Esophagus muscularis mucosa (tissue), 4 donors: ENCODE data around the gene ALOX15B. TPM values are rescaled to one million over a fixed set of nuclear protein-coding genes. Genes with fewer than 3 reads are reported as not detected.

Experiments
- DNase-seq: peaks from one replicate; pipeline ENCODE4 v3.0.0-alpha.2; 2017; ENCODE audit errors: extremely low spot score
- H3K27ac ChIP-seq, 4 donors: fragments of 200-600 bp; sonication (generic); replicated peaks in 1 of 4; 1 replicate in 3 of 4; 2 replicates in 1 of 4; pipeline ENCODE4 v1.5.1; 2016 to 2019; ENCODE audit warnings: mild to moderate bottlenecking in 1 of 4
- H3K27me3 ChIP-seq, 4 donors: fragments of 200-600 bp; sonication (generic); one replicate each; pipeline versions ENCODE4 v1.5.1 to v1.6.0; 2016 to 2019
- H3K36me3 ChIP-seq, 4 donors: fragments of 200-600 bp; sonication (generic); one replicate each; pipeline ENCODE4 v1.5.1; 2016 to 2019
- H3K4me1 ChIP-seq, 4 donors: fragments of 200-600 bp; sonication (generic); one replicate each; pipeline ENCODE4 v1.5.1; 2016 to 2019
- H3K4me3 ChIP-seq, 4 donors: fragments of 200-600 bp; sonication (generic); 1 replicate in 2 of 4; 2 replicates in 2 of 4; pipeline ENCODE4 v1.5.1; 2016 to 2019; ENCODE audit warnings: mild to moderate bottlenecking in 4 of 4, moderate library complexity in 1 of 4
- H3K9me3 ChIP-seq, 4 donors: fragments of 200-600 bp; sonication (generic); 1 replicate in 3 of 4; 2 replicates in 1 of 4; pipeline ENCODE4 v1.5.1; 2016 to 2019
- EP300 ChIP-seq: sonication (generic); formaldehyde crosslinking; IDR thresholded peaks from one replicate; pipeline ENCODE4 v1.6.1; 2017; ENCODE audit warnings: antibody characterized with exemption
- POLR2A ChIP-seq: fragments of 450-650 bp; IDR thresholded peaks from one replicate; pipeline ENCODE4 v1.6.1; 2017; ENCODE audit warnings: antibody characterized with exemption, moderate library complexity, mild to moderate bottlenecking, low read depth
- POLR2AphosphoS5 ChIP-seq, 2 donors: sonication (generic); formaldehyde crosslinking; IDR thresholded peaks; one replicate each; pipeline ENCODE4 v1.6.1; 2017; ENCODE audit warnings: antibody characterized with exemption in 2 of 2
- WGBS: methylation state at CpG from one replicate; pipeline ENCODE4 v1.1.5; 2018; 5-methylcytosine and 5-hydroxymethylcytosine counted together
- intact Hi-C: fragments of 100-400 bp; cut with DNase I; formaldehyde crosslinking; loops from one replicate; pipeline ENCODE4 v1.15.1; 2023
- total RNA-seq, 4 donors: library from RNA; depleted of rRNA; stranded (reverse); fragments of >200 nt; gene quantifications; one replicate each; pipeline versions ENCODE4 v1.1.0 to v1.2.1, GENCODE V29; 2016
- TF ChIP-seq, protein P1 (sequence below), 3 experiments: fragments of 200-600 bp in 2 of 3; fragments of 450-650 bp in 1 of 3; sonication (generic) in 2 of 3; IDR thresholded peaks; one replicate each; pipeline ENCODE4 v1.5.1; 2017 to 2019; ENCODE audit warnings: antibody characterized with exemption in 3 of 3, mild to moderate bottlenecking in 2 of 3, moderate library complexity in 1 of 3

Gene ALOX15B
- total RNA-seq, 4 donors from 2014 or later: 1.3 to 3.7 (median 2.0) TPM

DNA sequence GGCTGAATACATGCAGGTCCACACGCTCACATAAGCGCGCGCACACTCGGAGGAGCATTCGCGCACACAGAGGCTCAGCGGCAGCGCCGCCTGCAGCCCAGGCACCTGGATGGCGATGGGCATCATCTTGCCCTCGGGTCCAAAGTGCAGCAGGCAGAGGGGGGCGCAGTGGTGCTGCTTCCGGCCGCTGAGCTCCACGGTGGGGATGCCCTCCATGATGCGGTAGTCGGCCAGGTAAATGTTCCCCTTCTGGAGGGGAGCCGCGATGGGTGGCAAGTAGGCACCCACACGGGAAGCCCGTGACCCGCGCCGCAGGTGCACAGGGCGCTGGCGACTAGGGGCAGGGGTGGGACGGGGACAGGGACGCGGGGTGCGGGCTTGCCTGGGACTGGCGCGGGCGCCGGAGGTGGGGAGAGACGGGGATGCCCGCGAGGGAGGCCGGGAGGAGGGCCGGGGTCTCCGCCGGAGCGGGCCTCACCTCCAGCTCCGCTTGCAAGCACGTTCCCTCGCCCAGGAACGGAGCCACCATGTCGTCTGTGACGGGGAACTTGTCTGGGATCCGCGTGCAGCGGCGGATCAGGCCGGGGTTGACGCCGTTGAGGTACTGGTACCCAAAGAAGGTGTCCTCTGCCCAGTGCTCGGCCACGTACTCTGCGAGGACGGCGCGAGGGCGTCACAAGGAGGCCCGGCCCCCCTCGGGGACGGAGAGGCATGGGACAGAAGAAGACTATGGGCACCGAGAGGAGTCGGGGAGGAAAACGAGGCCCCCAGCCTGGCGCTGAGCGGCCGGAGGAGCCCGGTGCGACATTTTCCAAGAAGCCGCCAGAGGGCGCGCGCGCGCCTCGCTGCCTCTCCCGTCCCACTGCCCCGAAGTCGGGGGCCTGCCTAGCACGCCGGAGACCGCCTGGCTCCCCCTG lies 40.7 kb downstream of the ALOX15B start:
- intact Hi-C loops: loop anchor here (2.0 to 5.0 kb wide), 2 partner anchors 19 to 38 kb away; partner anchors contain the start of gene ALOXE3

DNA sequence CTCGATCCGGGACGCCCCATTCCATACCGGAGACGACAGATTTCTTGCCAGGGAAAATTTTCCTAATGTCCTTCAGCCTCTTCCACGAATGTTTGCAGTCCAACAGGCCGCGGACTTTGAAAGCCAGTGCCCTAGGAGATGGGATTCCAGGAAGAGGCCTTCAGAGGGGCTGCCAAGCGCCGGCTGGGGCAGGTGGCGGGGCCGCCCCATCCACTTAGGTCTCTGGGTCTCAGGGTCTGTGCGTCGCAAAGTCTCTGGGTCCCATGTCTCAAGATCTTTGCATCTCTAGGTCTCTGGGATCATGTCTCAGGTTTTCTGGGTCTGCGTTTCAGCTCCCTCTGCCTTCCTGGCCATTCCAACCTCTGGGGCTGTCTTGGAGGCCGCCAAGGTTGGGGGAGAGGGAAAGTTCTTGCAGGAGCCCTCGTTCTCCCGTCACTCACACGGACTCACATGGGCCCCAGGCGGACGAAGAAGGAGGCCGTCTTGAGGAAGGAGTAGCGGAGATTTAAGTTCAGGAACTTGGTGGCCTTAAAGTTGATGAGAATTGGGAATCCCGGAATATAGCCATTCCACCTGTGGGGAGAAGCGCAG lies 41.4 kb downstream of the ALOX15B start:
- intact Hi-C loops: loop anchor here (5.0 kb wide), 1 partner anchor 37 kb away; the partner anchor contains the start of gene ALOXE3
- peak overlapping the region; percentile 47 to 56 (median 48) for H3K4me3 ChIP-seq
- TF ChIP-seq POLR2A (no peak), EP300 (no peak), POLR2AphosphoS5 (IDR thresholded peaks at IDR 0.05) (no peak)
- TF ChIP-seq, protein P1, sequence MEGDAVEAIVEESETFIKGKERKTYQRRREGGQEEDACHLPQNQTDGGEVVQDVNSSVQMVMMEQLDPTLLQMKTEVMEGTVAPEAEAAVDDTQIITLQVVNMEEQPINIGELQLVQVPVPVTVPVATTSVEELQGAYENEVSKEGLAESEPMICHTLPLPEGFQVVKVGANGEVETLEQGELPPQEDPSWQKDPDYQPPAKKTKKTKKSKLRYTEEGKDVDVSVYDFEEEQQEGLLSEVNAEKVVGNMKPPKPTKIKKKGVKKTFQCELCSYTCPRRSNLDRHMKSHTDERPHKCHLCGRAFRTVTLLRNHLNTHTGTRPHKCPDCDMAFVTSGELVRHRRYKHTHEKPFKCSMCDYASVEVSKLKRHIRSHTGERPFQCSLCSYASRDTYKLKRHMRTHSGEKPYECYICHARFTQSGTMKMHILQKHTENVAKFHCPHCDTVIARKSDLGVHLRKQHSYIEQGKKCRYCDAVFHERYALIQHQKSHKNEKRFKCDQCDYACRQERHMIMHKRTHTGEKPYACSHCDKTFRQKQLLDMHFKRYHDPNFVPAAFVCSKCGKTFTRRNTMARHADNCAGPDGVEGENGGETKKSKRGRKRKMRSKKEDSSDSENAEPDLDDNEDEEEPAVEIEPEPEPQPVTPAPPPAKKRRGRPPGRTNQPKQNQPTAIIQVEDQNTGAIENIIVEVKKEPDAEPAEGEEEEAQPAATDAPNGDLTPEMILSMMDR (IDR thresholded peaks at IDR 0.05): no peak
- H3K9me3 ChIP-seq: no peaks in the 10 kb centered on the region
- no peak overlapping the region for H3K27ac ChIP-seq
- DNase-seq: no peak
- peaks cover 12 to 20% (median 17%) of the 10 kb centered on the region in 4 donors for H3K4me1 ChIP-seq
- no peaks in the 10 kb centered on the region for H3K36me3 ChIP-seq
- peaks cover 0 to 98% (median 30%) of the 10 kb centered on the region in 4 donors for H3K27me3 ChIP-seq
- WGBS: 35% methylated on average over 19 of the region's 25 CpGs

More for the DNA sequence above, 40.7 kb downstream of the ALOX15B start:
- 4% methylated on average over 32 of the region's 87 CpGs for WGBS
- no peak for DNase-seq
- TF ChIP-seq, protein P1 (IDR thresholded peaks at IDR 0.05): peak in 2 of 3 experiments; percentile 75 to 80
- TF ChIP-seq EP300 (no peak), POLR2AphosphoS5 (IDR thresholded peaks at IDR 0.05) (peak in 1 of 2 donors; percentile 7)
- peak overlapping the region; percentile 47 to 56 (median 48) for H3K4me3 ChIP-seq
- peaks cover 0 to 98% (median 36%) of the 10 kb centered on the region in 4 donors for H3K27me3 ChIP-seq
- no peaks in the 10 kb centered on the region for H3K36me3 ChIP-seq
- H3K4me1 ChIP-seq: peaks cover 12 to 20% (median 17%) of the 10 kb centered on the region in 4 donors
- H3K27ac ChIP-seq: no peak overlapping the region
- no peaks in the 10 kb centered on the region for H3K9me3 ChIP-seq

DNA sequence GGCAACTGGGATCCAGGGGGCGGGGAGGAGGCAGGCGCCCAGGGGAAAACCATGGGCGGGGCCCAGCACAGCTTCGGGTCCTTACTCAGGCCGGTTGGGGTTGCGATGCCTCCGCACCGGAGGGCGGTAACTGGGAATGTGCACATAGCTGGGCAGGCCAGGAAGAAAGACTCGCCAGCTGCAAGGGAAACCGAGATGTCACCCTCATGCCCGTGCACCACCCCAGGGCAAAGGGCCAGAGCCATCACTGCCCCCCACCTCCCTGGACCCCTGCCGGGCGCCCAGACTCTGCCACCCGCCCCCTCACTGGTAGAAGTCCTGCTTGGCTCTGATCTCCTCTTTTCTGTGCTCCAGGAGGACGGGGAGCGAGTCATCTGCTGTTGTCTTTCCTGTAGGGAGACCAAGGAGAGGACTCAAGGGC lies 42.0 kb downstream of the ALOX15B start:
- DNase-seq: no peak
- no peaks in the 10 kb centered on the region for H3K9me3 ChIP-seq
- intact Hi-C loops: loop anchor here (5.0 kb wide), 1 partner anchor 36 kb away; the partner anchor contains the start of gene ALOXE3
- H3K27ac ChIP-seq: no peak overlapping the region
- H3K4me3 ChIP-seq: no peak overlapping the region
- H3K36me3 ChIP-seq: no peaks in the 10 kb centered on the region
- WGBS: 70% methylated on average over 15 of the region's 17 CpGs
- no peak for TF ChIP-seq POLR2A
- no peak for TF ChIP-seq POLR2AphosphoS5 (IDR thresholded peaks at IDR 0.05)
- no peak for TF ChIP-seq EP300
- TF ChIP-seq, protein P1 (IDR thresholded peaks at IDR 0.05): no peak
- H3K27me3 ChIP-seq: peaks cover 0 to 98% (median 25%) of the 10 kb centered on the region in 4 donors
- H3K4me1 ChIP-seq: peaks cover 12 to 20% (median 17%) of the 10 kb centered on the region in 4 donors

DNA sequence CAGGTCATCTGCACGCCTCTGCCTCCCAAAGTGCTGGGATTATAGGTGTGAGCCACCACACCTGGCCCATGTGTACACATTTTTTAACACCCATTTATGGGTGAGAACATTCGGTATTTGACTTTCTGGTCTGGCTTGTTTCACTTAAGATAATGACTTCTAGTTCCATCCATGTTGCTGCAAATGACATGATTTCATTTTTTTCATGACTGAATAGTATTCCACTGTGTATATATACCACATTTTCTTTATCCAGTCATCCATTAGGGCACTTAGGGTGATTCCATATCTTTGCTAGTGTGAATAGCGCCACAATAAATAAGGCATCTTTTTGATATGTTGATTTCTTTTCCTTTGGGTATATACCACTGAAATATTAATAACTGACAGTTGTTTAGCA lies 43.0 kb downstream of the ALOX15B start:
- WGBS: 96% methylated on average over 3 of the region's 3 CpGs
- Histone ChIP-seq H3K27ac (no peak overlapping the region), H3K36me3 (no peaks in the 10 kb centered on the region), H3K9me3 (no peaks in the 10 kb centered on the region), H3K27me3 (peaks cover 0 to 95% (median 18%) of the 10 kb centered on the region in 4 donors), H3K4me3 (no peak overlapping the region), H3K4me1 (peaks cover 12 to 20% (median 17%) of the 10 kb centered on the region in 4 donors)
- intact Hi-C loops: loop anchor here (5.0 kb wide), 1 partner anchor 35 kb away; the partner anchor contains the start of gene ALOXE3
- no peak for TF ChIP-seq POLR2A
- no peak for TF ChIP-seq EP300
- no peak for TF ChIP-seq POLR2AphosphoS5 (IDR thresholded peaks at IDR 0.05)
- TF ChIP-seq, protein P1 (IDR thresholded peaks at IDR 0.05): no peak
- no peak for DNase-seq
